GM19239 (cell line): Measurements from ENCODE around the gene HSPA14.
"Not testable (repeated sequence)": the region's sequence is repeated elsewhere in the genome, so short reads cannot be mapped to it uniquely, and the experiment has no call there.

Experiments used
- DNase-seq: peaks from one replicate; pipeline ENCODE4 v3.0.0; 2011; ENCODE audit warnings: low spot score; ENCODE audit not compliant: insufficient read length
- FAIRE-seq: peaks from 2 replicates; lab custom pipeline; 2011; peaks lifted over from hg19 to GRCh38; lab: Jason Lieb, UNC

Gene HSPA14, protein sequence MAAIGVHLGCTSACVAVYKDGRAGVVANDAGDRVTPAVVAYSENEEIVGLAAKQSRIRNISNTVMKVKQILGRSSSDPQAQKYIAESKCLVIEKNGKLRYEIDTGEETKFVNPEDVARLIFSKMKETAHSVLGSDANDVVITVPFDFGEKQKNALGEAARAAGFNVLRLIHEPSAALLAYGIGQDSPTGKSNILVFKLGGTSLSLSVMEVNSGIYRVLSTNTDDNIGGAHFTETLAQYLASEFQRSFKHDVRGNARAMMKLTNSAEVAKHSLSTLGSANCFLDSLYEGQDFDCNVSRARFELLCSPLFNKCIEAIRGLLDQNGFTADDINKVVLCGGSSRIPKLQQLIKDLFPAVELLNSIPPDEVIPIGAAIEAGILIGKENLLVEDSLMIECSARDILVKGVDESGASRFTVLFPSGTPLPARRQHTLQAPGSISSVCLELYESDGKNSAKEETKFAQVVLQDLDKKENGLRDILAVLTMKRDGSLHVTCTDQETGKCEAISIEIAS

DNA sequence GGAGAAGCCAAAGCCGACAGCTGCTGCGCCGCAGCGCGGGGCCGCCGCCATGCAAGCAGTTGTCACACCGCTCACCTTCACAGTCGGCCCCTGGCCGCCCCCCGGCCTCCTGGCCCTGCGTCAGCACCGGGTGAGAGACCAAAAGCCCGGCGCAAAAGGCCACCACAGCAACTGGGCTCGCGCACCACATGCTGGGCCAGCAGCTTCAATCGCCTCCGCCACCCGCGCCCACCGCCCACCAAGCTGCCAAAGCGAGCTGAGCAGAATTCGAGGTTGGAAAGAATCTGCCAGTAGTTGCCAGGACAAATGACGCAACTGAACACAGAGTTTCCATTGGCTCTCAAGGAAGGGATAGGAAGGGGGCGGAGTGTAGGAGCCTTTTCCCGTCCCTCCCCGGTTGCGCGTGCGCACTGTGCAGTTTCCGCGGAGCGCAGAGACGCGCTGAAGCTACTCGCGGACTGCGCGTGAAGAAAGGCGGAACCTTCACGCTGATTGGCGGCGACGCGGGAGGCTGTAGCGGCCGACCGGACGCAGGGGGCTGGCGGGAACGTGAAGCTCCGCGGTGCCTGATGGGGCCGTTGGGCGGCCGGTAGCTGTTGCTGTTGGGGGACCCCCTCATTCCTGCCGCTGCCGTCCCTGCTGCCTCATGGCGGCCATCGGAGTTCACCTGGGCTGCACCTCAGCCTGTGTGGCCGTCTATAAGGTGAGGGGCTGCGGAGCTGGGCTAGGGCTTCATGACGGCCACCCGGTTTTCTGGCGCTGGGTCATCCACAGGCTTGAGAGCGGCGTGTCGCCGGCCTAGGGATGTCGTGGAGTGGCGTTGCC, at the start of gene HSPA14, which contains the start of the genes CDNF and MSANTD7:
Gene HSPA14 (plus strand): TSS at position 550 of the 825 bp plus-strand sequence. CDS start 97 bp downstream, at position 647.
Gene CDNF (minus strand): TSS at position 281 of the 825 bp plus-strand sequence. CDS start 91 bp downstream, at position 190.
Gene MSANTD7 (plus strand): TSS at position 550 of the 825 bp plus-strand sequence. CDS start 3,979 bp downstream, outside the sequence.
- peak; percentile 97 for FAIRE-seq

DNA sequence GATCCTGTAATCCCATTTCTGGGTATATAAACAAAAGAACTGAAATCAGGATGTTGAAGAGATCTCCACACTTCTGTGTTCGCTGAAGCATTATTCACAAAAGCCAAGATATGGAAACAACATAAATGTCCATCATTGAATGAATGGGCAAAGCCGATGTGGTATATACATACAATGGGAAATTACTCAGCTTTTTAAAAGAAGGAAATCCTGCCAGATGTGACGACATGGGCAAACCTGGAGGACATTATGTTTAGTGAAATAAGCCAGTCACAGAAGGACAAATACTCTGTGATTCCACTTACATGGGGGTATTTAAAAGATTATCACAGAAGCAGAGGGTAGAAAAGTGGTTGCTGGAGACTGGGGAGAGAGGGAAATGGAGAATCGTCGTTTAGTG, 39.5 kb upstream of the HSPA14 start:
- peak; percentile 33 for FAIRE-seq
- no peak for DNase-seq

More for the DNA sequence above, at the start of gene HSPA14, which contains the start of the genes CDNF and MSANTD7:
- DNase-seq, result peak; percentile 92

DNA sequence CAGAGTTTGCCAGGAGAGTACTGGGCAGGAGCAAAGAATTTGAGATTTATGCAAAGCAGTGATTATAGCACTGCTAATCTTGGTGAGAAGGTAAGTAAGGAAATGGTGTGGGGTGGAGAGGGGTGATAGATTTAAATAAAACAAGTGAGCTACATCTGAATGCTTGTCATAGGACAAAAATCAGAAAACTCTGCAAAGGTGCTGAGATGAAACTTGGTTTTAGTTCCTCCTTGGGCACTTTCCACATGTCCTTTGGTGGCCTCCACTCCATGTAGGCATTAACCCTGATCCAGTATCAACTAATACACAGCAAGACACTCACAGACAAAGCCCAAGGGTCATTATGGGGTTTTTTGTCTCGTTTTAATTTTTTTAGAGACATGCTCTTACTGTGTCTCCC, 37.7 kb upstream of the HSPA14 start:
- FAIRE-seq (no peak), DNase-seq (no peak)

DNA sequence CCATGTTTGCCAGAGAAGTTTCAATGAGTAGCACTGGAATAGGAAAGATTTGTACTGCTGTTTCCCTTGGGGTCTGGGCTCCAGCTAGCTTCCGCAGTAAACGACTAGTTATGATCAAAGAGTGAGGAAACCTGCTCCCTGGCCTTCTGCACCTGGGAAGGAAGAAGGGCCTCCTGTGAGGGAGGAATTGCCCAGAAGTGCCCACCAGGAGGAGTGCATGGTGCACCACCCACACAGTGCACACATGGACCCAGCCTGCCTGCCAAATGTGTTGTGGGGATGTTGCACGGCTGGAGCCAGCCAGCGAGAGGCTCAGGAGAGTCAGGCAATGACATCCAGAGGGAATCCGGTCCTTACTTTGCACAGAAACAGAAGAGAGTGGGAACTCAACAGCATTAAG, 36.4 kb upstream of the HSPA14 start:
- FAIRE-seq (no peak), DNase-seq (no peak)

DNA sequence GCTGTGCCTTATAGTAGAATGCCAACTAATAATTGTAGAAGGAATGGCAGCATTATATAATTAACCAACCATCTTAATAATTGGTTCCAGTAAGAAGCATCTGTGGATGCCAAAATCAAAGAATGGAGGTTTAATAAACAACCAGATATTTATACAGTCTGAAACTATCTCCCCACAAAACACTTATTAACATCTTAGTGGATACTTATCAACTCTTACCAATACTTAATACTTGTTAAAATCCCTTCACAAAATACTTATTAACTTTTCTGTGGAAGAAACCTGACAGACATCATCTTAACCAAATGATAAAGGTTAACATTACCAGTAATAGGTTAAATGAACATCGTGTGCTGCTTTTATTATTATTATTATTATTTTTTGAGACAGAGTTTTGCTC, 34.3 kb upstream of the HSPA14 start:
- DNase-seq (no peak), FAIRE-seq (no peak)

DNA sequence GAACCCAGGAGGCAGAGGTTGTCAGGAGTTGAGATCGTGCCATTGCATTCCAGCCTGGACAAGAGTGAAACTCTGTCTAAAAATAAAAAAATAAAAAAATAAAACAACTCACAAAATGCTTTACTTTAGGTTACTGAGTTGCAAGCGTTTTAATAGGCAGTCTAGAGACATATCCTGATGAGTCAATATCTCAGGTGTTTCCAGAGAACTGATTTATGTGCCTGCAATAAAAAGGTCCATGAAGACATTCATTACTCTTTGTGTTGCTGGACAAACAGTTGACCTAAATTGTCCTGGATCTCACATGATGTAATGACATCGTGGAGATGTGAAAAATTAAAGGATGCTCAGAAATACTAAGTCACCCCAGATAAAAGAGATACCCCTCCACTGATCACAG, 31.8 kb upstream of the HSPA14 start:
- FAIRE-seq (no peak), DNase-seq (no peak)

DNA sequence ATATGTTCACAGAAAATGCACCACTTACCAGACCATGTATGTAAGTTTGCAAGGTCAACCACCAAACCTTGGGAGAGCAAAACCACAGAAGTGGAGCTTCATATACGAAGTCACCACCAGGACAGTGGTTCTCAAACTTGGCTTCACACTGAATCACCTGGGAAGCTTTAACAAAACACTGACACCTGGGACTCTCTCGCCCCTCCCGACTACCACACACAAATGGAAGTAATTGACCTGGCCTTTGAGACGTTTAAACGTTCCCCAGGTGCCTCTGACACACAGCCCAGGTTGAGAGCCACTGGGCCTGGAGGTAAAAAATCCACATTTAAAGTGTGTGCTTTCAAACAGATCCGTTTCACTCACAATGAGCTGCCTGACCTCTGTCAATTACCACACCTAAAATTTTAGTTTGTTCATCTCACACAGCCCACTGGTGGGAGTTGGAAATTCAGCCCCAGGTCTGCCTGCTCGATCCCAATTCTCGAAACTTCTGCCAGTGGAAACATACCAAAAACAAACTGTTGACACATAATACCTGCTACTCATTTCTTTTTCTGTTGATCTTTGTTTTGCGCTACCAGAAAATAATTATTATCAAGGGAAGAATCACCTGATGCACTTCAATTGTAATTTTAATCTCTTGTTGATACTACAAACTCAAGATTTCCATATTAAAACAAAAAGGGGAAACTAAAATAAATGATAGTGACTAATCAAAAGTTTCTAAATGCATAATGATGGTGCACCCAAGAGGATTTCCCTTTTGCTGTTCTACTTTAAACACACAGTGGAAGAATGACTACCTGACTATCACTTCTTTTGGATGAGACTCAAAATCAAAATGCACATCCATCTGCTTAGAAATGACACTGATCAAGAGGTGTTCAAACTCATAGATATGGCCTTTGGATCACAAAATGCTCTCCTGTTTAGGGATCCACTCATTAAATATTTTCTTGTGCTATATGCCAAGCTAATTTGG, 26.8 kb upstream of the HSPA14 start:
- DNase-seq (no peak), FAIRE-seq (no peak)

DNA sequence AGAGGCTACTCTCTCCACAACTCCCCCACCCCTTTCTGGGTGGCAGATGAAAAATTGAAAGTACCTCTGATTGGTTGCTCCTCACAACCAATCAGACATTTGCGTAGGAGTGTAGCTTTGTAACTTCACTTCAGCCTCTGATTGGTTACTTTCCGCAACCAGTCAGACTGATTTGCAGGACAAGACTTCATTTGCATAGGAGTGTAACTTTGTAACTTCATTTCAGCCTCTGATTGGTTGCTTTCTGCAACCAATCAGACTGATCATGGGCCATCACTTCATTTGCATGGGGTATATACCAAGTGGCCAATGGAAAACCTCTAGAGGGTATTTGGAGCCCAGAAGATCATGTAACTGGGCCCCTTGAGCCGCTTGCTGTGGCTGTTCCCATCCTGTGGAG, 25.8 kb upstream of the HSPA14 start:
- no peak for FAIRE-seq
- no peak for DNase-seq

DNA sequence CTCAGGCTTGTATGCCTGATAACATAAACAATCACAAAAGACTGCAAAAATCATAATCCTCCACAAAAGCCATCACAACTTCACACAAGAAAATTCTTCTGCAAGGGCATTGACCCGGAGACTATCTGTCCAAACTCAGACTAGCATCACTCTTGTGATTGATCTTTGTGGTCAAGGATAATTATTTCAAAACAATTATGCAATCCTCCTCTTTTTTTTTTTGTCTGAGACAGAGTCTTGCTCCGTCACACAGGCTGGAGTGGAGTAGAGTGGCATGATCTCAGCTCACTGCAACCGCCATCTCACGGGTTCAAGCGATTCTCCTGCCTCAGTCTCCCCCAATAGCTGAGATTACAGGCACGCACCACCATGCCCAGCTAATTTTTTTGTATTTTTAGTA, 22.4 kb upstream of the HSPA14 start:
- DNase-seq, result no peak
- no peak for FAIRE-seq

DNA sequence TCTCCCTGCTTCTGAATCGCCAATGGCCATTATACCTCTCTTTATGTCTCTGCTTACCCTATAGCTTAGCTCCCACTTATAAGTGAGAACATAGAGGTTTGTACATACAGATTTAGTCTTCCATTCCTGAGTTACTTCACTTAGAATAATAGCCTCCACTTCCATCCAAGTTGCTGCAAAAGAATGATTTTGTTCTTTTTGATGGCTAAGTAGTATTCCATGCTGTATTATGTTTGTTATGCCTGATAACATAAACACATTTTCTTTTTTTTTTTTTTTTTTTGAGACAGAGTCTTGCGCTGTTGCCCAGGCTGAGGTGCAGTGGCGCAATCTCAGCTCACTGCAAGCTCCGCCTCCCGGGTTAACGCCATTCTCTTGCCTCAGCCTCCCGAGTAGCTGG, 21.4 kb upstream of the HSPA14 start:
- DNase-seq, FAIRE-seq: not testable (repeated sequence)

DNA sequence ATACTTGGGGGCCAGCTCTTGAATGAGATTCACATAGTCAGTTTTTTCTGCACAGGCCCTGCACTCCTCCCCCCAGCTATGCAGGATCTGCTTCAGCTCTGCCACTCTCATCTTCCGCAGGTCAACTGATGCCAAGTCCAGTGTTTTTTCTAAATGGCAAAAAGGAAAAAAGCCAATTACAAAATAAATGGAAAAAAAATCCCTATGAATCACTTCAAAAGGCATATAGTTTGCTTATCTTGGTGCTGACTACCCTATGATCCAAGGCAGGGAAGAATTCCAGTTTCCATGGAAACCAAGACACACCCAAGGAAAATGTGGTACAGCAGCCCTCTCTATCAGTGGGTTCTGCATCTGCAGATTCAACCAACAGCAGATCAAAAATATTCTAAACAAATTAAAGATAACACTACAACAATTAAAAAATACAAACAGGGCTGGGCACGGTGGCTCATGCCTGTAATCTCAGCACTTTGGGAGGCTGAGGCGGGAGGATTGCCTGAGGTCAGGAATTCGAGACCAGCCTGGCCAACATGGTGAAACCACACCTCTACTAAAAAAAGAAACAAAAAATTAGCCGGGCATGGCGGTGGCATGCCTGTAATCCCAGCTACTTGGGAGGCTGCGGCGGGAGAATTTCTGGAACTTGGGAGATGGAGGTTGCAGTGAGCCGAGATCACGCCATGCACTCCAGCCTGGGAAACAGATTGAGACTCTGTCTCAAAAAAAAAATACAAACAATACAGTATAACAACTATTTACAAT, 17.9 kb upstream of the HSPA14 start:
- no peak for FAIRE-seq
- no peak for DNase-seq

DNA sequence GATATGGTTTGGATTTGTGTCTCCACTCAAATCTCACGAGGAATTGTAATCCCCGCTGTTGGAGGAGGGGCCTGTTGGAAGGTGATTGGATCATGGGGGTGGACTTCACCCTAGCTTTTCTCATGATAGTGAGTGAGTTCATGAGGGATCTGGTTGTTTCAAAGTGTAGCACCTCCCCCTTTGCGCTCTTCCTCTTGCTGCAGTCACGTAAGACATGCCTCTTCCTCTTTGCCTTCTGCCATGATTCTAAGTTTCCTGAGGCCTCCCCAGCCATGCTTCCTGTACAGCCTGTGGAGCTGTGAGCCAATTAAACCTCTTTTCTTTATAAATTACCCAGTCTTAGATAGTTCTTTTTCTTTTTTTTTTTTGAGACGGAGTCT, 17.3 kb upstream of the HSPA14 start:
- FAIRE-seq (no peak), DNase-seq (no peak)

DNA sequence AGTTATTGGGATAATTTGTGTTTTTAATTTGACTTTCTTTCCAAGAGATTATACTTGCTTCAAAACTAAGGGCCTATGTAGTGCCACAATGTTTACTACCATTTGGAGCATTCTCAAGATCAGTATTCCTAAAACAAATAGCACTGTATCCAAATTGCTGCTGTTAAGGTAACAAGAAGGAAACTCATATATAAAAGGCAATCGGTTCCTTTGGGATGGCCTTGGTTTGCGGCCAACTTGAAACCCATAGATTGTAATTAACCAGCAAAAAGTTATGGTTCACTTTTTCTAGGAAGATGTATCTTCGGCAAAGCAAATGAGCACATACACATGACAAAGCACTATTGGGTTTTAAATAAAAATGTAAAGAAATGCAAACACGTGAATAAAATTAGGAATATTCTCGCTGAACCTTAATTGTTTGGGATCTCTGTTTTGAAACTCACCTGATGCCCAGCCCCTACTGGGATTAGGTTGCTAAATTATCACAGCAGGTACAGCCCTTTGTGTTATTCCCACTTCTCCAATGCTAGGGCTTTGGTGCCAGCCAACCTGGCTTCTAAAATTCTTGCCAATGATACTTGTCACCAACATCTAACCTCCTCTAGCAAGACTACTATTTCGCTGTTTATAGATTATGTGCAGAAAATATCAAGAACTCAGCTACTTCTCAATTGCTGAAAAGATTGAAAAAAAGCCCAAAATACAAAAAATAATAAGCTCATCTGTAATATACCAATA, 16.3 kb upstream of the HSPA14 start:
- FAIRE-seq, result no peak
- DNase-seq, result no peak

DNA sequence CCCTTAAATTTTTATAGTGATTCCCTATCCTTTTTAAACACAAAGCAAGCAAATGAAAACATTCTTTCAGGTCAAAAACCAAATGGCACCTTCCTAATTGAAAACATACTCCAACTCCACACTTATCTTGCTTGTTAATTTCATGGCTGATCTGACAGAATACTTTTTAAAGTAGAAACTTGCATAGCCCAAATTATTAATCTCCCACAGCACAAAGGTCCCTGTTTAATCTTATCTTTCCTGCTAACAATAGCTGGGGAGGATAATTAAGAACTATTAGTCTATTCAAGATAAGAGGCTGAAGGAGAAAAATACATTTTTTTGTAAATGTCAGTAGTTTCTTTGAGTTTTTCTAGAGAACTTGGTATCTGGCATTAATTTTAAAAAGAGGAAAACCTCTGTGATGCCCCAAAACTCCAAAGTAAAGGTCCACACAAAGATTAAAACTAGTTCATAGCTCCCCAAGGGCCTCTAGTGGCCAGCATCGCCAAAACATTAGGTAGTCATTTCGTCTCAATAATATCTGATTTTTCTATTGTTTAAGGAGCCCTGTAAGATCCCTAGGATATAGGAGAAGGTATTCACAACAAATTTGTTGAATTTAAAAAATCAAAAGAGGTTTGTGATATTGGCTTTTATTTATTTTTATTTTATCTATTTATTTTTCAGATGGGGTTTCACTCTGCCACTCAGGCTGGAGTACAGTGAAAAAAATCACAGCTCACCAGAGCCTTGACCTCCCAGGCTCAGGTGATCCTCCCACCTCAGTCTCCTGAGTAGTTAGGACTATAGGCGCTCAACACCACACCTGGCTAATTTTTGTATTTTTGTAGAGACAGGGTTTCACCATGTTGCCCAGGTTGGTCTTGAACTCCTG, 15.0 kb upstream of the HSPA14 start:
- DNase-seq (peak; percentile 28), FAIRE-seq (peak; percentile 81)

DNA sequence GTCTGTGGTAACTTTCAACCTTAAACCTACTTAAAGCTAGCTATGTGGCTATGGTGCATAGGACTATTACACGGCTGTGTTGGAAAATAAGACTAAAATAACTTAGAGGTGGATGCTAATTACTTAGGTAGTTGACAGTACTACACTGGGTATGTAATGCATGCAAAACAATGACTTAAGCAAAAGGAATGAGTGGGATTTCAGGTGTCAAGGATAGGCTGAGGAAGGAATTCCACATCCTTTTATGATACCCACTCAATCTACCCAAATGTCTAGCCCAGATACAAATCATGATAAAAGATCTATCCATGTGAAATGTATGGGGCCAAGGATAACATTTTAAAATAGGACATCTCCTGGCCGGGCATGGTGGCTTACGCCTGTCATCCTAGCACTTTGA, 14.1 kb upstream of the HSPA14 start:
- no peak for DNase-seq
- no peak for FAIRE-seq

DNA sequence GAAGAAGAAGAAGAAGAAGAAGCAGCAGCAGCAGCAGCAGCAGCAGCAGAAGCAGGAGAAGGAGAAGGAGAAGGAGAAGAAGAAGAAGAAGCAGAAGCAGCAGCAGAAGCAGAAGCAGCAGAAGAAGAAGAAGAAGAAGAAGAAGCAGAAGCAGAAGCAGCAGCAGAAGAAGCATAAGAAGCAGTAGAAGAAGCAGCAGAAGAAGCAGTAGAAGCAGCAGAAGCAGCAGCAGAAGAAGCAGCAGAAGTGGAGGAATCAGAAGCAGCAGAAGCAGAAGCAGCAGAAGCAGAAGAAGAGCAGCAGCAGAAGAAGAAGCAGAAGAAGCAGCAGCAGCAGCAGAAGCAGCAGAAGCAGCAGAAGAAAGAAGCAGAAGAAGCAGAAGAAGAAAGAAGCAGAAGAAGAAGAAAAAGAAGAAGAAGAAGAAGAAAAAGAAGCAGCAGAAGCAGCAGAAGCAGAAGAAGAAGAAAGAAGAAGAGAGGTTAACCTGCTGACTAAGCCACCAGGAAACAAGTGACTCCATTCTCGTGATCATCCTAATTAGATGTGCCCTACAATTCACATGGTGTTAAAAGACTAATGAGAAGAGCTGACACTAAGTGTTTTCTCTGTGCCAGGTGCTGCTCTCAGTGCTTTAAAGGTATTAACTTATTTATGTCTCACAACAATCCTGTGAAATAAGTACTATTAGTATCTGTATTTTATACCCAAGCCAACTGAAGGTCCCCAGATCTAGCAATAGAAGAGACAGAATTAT, 11.9 kb upstream of the HSPA14 start:
- no peak for FAIRE-seq
- DNase-seq, result no peak

DNA sequence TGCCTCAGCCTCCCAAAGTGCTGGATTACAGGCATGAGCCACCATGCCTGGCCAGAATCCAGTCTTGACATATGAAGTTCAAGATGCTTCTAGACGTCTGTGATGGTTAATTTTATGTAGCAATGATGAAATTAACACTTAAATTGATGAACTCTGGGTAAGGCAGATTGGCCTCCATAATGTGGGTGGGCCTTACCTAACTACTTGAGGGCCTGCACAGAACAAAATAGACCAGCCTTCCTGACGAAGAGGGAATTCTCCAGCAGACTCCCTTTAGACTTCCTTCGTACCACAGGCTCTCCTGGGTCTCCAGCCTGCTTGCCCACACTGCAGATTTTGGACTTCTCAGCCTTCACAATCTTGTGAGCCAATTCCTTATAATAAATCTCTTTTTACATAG, 5.0 kb upstream of the HSPA14 start:
- DNase-seq, result no peak
- FAIRE-seq, result no peak
